ENCODE measurements around the gene CCL27. TPM values are rescaled to one million over a fixed set of nuclear protein-coding genes. Genes with fewer than 3 reads are reported as not detected.

Gene CCL27
- total and polyA plus RNA-seq, 10 of the 15 experiments (the other 5 are each of a cell fraction or from before 2014, with no cell fraction given): 0.45 TPM; not detected in 9

GRCh38 chr9:34646211-34647083 lies 16.0 kb downstream of the CCL27 start, which contains the start of gene GALT (continued):
- TF ChIP-seq USF2 (IDR thresholded peaks at IDR 0.05; ENCODE audit: borderline replicate concordance, low read depth, low read length): peak; percentile 94
- no peak for TF ChIP-seq KAT2A (conservative IDR thresholded peaks at IDR 0.05; ENCODE audit: control insufficient read depth, low read depth, low read length)
- no peak; the same call in 1 of the 2 replicates for TF ChIP-seq NFYA (IDR thresholded peaks at IDR 0.05; ENCODE audit: borderline replicate concordance, low read depth, low read length)
- no peak for TF ChIP-seq JUNB (IDR thresholded peaks at IDR 0.05)
- no peak for TF ChIP-seq PML (IDR thresholded peaks at IDR 0.05; ENCODE audit: low read length)
- TF ChIP-seq NR2C2 (IDR thresholded peaks at IDR 0.05; ENCODE audit: borderline replicate concordance, control insufficient read depth, insufficient read length, low read depth): no peak
- no peak for TF ChIP-seq HDAC6 (IDR thresholded peaks at IDR 0.05; ENCODE audit: unreplicated experiment)
- TF ChIP-seq TCF3 (IDR thresholded peaks at IDR 0.05; ENCODE audit: borderline replicate concordance, insufficient read depth, low read depth, low read length): 0 out of 2 replicates have a peak, but pooled peaks have one; percentile 76
- TF ChIP-seq ZNF384 (IDR thresholded peaks at IDR 0.05; ENCODE audit: borderline replicate concordance, low read depth, low read length): no peak
- no peak for TF ChIP-seq ZSCAN29 (IDR thresholded peaks at IDR 0.05)
- no peak for TF ChIP-seq TCF7 (IDR thresholded peaks at IDR 0.05; ENCODE audit: borderline replicate concordance)
- no peak for TF ChIP-seq SIN3A (IDR thresholded peaks at IDR 0.05; ENCODE audit: low read depth, low read length)
- no peak for TF ChIP-seq PAX8 (IDR thresholded peaks at IDR 0.05)
- no peak for TF ChIP-seq BMI1 (IDR thresholded peaks at IDR 0.05; ENCODE audit: borderline replicate concordance)
- TF ChIP-seq FOXM1 (IDR thresholded peaks at IDR 0.05; ENCODE audit: low read depth, low read length): no peak
- TF ChIP-seq SIX5 (IDR thresholded peaks at IDR 0.05; ENCODE audit: low read depth, low read length, severe bottlenecking): no peak
- TF ChIP-seq BCLAF1 (IDR thresholded peaks at IDR 0.05): no peak
- TF ChIP-seq RAD21 (IDR thresholded peaks at IDR 0.05; ENCODE audit: insufficient read depth, low read depth, low read length): no peak
- TF ChIP-seq TCF12 (IDR thresholded peaks at IDR 0.05; ENCODE audit: low read depth, low read length): peak; percentile 76; the same call in 1 of the 2 replicates
- TF ChIP-seq EP300 (IDR thresholded peaks at IDR 0.05; ENCODE audit: borderline replicate concordance in 1 of 2, control insufficient read depth in 1 of 2, low read depth in 2 of 2, low read length in 2 of 2): no peak
- TF ChIP-seq CEBPZ (IDR thresholded peaks at IDR 0.05; ENCODE audit: low read depth, low read length): no peak
- peak; percentile 31 for TF ChIP-seq DPF2 (IDR thresholded peaks at IDR 0.05)
- peak; percentile 85 for TF ChIP-seq YY1 (IDR thresholded peaks at IDR 0.05; ENCODE audit: low read depth, low read length)
- 0 out of 2 replicates have a peak, but pooled peaks have one; percentile 48 for TF ChIP-seq LARP7 (IDR thresholded peaks at IDR 0.05)
